ENCODE data around the gene LYPD6.
"Not testable (repeated sequence)": the region's sequence is repeated elsewhere in the genome, so short reads cannot be mapped to it uniquely, and the experiment has no call there.

Gene LYPD6

GRCh38 chr2:149330127-149331022 is at the start of gene LYPD6:
LYPD6 (plus strand) TSS chr2:149330587; CDS start chr2:149437709, 107,122 bp downstream.
- DNase-seq, result no peak

GRCh38 chr2:149281441-149281840 is 48.9 kb upstream of the LYPD6 start:
- DNase-seq, result no peak

GRCh38 chr2:149290662-149291061 is 39.7 kb upstream of the LYPD6 start:
- no peak for DNase-seq

DNA sequence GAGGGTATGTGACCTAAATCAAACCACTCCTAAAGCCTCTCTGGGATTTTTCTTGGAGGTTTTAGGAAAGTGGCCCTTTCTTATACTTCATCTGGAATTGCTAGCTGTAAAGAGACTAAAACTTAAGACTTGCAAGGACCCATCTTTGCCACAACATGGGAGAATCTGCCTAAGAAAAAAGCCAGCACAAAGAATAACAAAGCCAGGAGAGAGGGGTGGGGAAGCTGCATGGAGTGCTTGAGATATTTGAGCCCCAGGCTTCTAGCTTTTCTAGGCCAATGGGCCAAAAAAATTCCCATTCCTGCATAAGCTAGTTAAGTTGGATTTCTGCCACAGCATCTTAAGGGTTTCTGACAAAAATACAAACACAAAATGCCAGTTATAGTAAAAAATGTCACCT is 38.5 kb upstream of the LYPD6 start:
- no peak for DNase-seq

- no peak for DNase-seq
Measured at GRCh38 chr2:149296031-149296430, 34.4 kb upstream of the LYPD6 start.

- DNase-seq, result no peak
Measured at GRCh38 chr2:149307014-149307413, 23.4 kb upstream of the LYPD6 start.

DNA sequence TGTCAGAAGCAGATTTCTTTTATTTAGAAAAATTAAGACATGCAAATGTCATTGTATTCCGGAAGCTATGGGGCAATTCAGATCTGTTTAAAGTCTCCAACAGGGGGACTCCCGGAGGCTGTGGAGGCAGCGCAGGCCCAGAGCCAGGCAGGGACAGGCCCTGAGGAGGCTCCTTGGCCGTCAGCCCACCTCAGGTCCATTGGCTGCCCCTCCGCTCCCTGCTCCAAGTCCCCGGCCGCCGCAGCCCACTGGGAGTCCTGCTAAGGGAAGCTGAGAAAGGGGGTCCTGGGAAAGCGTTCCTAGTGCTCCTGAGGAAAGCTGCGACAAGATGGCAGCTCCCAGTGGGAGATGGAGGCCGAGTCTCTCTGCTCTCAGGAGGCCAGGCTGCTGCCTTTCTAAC is 20.0 kb upstream of the LYPD6 start:
- DNase-seq, result no peak

- no peak for DNase-seq
Measured at GRCh38 chr2:149312039-149312438, 18.3 kb upstream of the LYPD6 start.

GRCh38 chr2:149313512-149313972 is 16.8 kb upstream of the LYPD6 start:
- DNase-seq, result peak; percentile 10

GRCh38 chr2:149314687-149315086 is 15.7 kb upstream of the LYPD6 start:
- DNase-seq, result no peak

DNA sequence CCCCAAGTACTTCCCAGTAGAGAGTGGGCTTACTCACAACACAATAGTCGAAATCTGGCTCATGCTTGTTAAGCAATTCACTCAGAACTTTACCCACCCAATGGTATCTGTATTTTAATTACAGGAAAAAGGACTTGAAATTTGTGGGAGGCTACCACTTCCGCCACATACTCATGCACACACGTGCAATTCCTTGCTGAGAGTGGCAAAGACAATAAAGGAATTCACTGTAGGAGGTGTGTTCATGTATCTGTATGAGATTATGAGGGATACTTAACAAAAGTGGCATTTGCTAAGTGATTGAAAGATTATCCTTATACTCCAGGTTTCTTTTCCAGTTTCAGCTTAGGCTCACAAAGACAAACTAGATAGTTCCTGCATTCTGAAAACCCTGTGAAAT is 14.9 kb upstream of the LYPD6 start:
- no peak for DNase-seq

- not testable (repeated sequence) for DNase-seq
Measured at GRCh38 chr2:149318566-149318965, 11.8 kb upstream of the LYPD6 start.

- no peak for DNase-seq
Measured at GRCh38 chr2:149320362-149320761, 10.0 kb upstream of the LYPD6 start.

DNA sequence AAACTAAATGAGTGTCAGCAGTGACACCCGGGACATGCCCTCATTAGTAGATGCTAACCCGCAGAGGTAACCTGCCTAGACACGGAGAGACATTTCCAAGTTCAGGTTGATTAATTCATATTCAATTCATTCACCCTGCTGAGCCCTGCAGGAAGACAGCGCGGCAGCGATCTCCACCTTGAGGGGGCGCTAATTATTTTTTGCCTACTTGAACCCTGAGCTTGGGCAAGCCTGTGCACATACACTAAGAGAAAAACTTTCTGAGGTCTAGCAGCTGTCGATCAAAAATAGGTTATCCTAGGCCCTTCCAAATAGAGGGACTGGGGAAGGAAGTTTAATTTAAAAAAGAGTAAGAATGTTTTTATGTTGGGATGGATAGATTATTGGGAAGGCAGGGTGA is 1.3 kb upstream of the LYPD6 start:
- DNase-seq, result no peak

DNA sequence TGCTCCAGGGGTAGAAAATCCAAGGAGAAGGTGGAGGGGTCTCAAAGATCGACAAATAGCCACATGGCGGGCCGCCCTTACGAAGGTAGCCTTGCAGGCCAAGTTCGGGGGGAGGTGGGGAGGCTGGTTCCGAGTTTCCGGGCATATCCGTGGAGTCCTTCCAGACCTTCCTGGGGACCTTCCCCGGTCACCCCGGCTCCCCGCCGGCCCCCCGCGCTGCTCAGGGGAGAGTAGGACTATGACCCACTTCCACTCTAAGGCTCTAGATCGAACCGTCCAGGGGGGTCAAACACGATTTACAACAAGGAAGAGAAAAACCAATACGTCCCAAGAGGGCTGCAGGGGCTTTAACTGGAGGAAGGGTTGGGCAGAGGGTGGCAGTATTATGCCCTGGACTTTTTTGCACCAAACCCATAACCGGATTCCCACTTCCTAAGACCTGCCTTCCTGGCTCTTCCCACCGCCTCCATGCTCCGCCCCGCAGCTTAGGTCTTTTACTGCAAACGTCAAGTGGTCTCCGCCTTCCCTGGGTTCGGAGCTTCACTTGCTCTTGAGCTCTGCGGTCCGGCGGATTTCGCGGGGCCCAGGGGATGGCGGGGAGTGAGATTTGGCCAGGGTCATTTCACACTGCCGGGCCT is 779 bp upstream of the LYPD6 start:
- no peak for DNase-seq

DNA sequence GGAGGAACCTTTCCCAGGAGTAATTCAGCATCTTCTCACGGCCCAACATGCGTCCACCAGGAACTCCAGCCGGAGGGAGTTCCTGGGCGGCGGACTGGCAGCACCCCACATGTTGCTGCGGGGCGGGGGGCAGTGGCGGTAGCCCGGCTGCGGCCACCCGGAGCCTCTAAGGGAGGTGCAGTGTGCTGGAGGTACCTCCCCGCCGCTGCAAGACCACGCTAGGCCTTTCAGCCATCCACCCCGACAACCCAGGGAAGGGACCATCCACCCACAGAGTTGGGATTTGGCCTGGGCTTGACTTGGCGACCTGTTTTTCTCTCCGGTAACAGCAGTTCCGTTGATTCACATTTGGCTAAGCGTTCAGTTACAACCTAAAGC is 625 bp downstream of the LYPD6 start:
- no peak for DNase-seq

DNA sequence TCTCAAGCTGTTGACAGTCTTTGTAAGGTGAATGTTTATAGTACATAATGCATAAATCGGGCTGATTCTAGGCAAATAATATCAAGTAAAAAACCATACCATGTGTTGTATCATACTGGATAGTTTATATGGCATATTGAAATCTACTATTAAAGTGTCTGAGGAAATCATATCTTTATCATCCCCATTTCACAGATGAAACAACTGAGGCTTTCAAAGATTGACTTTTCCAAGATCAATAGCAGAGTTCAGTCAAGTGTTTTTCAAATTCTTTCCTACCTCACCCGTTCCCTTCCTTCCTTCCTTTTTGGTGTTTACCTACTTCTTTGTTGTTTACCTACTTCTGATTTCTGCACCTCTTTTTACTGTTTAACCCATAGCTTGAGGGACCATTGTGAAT is 2.0 kb downstream of the LYPD6 start:
- no peak for DNase-seq

DNA sequence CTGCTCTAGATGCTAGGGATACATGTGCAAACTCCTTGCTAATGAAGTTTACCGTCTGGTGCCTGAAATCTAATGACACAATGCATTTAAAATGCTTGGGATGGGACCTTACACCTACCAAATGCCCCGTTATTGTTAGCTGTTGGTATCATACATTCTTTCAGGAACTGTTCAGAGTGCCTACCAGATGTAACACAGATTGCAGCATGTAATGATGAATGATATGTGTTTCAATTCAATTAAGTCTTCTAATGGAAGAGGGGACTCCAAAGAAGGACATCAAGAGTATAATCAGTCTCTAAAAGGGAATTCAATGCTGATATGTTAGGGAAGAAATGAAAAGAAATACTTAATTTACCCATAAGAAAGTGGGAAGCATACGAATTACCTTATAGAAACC is 3.2 kb downstream of the LYPD6 start:
- DNase-seq, result no peak

DNA sequence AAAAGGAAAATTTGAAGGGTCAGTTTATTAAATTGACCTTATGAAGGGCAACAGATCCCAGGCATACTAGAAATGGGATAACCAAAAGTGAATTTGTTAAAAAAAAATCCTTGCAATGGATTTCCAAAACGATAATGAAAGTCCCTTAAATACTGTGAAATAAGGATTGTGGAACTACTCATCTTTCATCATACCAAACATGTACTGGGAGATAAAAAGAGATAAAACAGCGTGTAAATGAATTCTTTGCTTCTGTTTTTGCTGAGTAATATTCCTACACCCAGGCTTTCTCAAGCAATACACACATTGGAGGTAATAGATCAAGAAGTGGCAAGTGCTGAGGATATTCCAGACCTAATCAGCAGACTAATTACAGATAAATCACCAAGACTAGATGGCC is 3.8 kb downstream of the LYPD6 start:
- no peak for DNase-seq

- no peak for DNase-seq
Measured at GRCh38 chr2:149339324-149339723, 8.9 kb downstream of the LYPD6 start.

DNA sequence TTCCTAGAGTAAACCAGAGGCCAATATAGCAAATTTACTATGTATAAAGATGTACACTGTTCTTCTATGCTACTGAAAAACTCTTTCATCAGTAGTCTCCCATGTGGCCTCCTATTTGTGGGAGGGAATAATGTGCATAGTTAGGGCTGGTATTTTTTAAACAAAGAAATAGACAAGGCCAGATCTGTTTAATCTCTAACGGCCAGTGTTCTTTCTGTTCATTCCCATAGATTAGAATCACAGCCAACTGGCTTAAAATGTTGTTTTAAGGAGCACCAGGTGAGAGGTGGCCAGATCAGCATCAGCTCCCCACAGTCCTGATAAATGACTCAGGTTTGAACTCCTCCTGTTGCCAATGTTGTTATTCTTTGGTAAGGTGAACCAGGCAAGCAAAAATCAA is 12.1 kb downstream of the LYPD6 start:
- DNase-seq, result no peak

- no peak for DNase-seq
Measured at GRCh38 chr2:149344105-149344504, 13.7 kb downstream of the LYPD6 start.

GRCh38 chr2:149346272-149346671 is 15.9 kb downstream of the LYPD6 start:
- no peak for DNase-seq

GRCh38 chr2:149348291-149348690 is 17.9 kb downstream of the LYPD6 start:
- DNase-seq, result no peak

Data from CD4-positive, alpha-beta T cell treated with Interleukin-10 for 1 hour (primary cell).